Heart left ventricle (tissue), 16 donors: Measurements from ENCODE around the gene DLX5. TPM values are rescaled to one million over a fixed set of nuclear protein-coding genes. Genes with fewer than 3 reads are reported as not detected.

ENCODE experiments used
- ATAC-seq, 4 donors: fragments of 200-7000 bp; cut with Tn5 transposase; one replicate each; pipeline ENCODE4 v1.9.1; 2020 to 2022; ENCODE audit warnings: moderate library complexity in 4 of 4, mild to moderate bottlenecking in 3 of 4, moderate number of reproducible peaks in 1 of 4
- DNase-seq, 5 donors: peaks; one replicate each; pipeline ENCODE4 v3.0.0-alpha.2; 2020
- H3K27ac ChIP-seq, 12 donors: fragments of 200-600 bp; sonication (generic) in 4 of 12; one replicate each; pipeline versions ENCODE4 v1.5.0 to v1.8.0; 2016 to 2022; ENCODE audit warnings: mild to moderate bottlenecking in 2 of 12
- H3K27me3 ChIP-seq, 9 donors: fragments of 200-600 bp; sonication (generic) in 2 of 9; one replicate each; pipeline versions ENCODE4 v1.5.1 to v1.8.0; 2016 to 2022; ENCODE audit warnings: mild to moderate bottlenecking in 3 of 9
- H3K36me3 ChIP-seq, 9 donors: fragments of 200-600 bp; sonication (generic) in 2 of 9; one replicate each; pipeline versions ENCODE4 v1.5.0 to v1.8.0; 2018 to 2022; ENCODE audit warnings: mild to moderate bottlenecking in 2 of 9
- H3K4me1 ChIP-seq, 12 donors: fragments of 200-600 bp; sonication (generic) in 4 of 12; one replicate each; pipeline versions ENCODE4 v1.5.0 to v1.8.0; 2016 to 2022; ENCODE audit warnings: mild to moderate bottlenecking in 3 of 12
- H3K4me3 ChIP-seq, 12 donors: fragments of 200-600 bp; sonication (generic) in 4 of 12; one replicate each; pipeline versions ENCODE4 v1.5.0 to v1.8.0; 2017 to 2022; ENCODE audit warnings: mild to moderate bottlenecking in 9 of 12, moderate library complexity in 4 of 12
- H3K9me3 ChIP-seq, 12 donors: fragments of 200-600 bp; sonication (generic) in 4 of 12; one replicate each; pipeline versions ENCODE4 v1.5.0 to v1.8.0; 2016 to 2022; ENCODE audit warnings: mild to moderate bottlenecking in 1 of 12
- CTCF ChIP-seq, 12 donors: fragments of 200-600 bp; sonication (generic) in 4 of 12; IDR thresholded peaks; one replicate each; pipeline versions ENCODE4 v1.5.0 to v1.8.0; 2018 to 2022; ENCODE audit warnings: antibody characterized with exemption in 12 of 12, mild to moderate bottlenecking in 5 of 12
- POLR2A ChIP-seq, 2 donors: fragments of 450-650 bp; IDR thresholded peaks; one replicate each; pipeline ENCODE4 v1.6.1; 2017; ENCODE audit warnings: antibody characterized with exemption in 2 of 2, mild to moderate bottlenecking in 2 of 2, moderate library complexity in 2 of 2
- intact Hi-C, 10 donors: fragments of 100-400 bp; cut with DNase I; formaldehyde crosslinking; loops; one replicate each; pipeline versions ENCODE4 v1.11.1 to v1.14.2; 2022
- polyA plus RNA-seq, 2 donors: library from polyadenylated mRNA; stranded (reverse); fragments of 200-250 nt; gene quantifications; one replicate each; pipeline ENCODE4 v1.2.3, GENCODE V29; 2013
- total RNA-seq, 9 donors: library from RNA; depleted of rRNA in 2 of 9; stranded (reverse); fragments of >200 nt in 2 of 9; fragmentation: NEBNext Ultra II Directional in 3 of 9; extraction: Animal tissue kit (Norgen Biotek cat#: 25700) in 3 of 9; gene quantifications; one replicate each; pipeline versions ENCODE4 v1.1.0 to v1.2.4, GENCODE V29; 2016 to 2023
- donor health status: ischemic (EF 13 %, LVEDD 7.1; RV severe dilation, severe dysfunction).
- donor health status: healthy with polysubstance abuse.
- donor health status: DM: no; HTN: yes; CAD: no.
- donor health status: DM: no; HTN: no; CAD: no.
- donor health status: ischemic (EF 25% LVEDD 6.9; RV normal size, moderate dysfunction).
- donor health status: ischemic (EF 25% LVEDD 5.7; RV mildly dilated, moderate dysfunction).
- donor health status: healthy.
- donor health status: DM: yes; HTN: yes; CAD: no.
- donor health status: ischemic (EF 35%, LVEDD 5.7; RV mildly dilated, moderate dysfunction).
- donor health status: nonischemic (EF 11% LVEDD 7.7; RV severe dilation, severe dysfunction).
- donor health status: DM: yes; HTN: yes; CAD: no.
- donor health status: PGD.
- donor health status: ischemic (EF 29% LVEDD 5.4; RV normal size, mild dysfunction).
- donor health status: nonischemic (EF 23%, LVEDD 6.1; RV moderate dilation, normal function).

The DLX5 gene
- total and polyA plus RNA-seq, 11 donors = 0.08 to 0.27 (median 0.24) TPM; not detected in 7

GRCh38 chr7:96970739-96971138, 53.9 kb downstream of the DLX5 start:
- DNase-seq (no peak), ATAC-seq (no peak)
- TF ChIP-seq CTCF (IDR thresholded peaks at IDR 0.05) = no peak
- no peak for TF ChIP-seq POLR2A (IDR thresholded peaks at IDR 0.05)
- H3K4me3 ChIP-seq = no peak overlapping the region
- H3K27me3 ChIP-seq = peaks cover 0 to 56% (median 4%) of the 10 kb centered on the region in 9 donors
- no peak overlapping the region for H3K27ac ChIP-seq
- intact Hi-C loops = no loop called here
- no peaks in the 10 kb centered on the region for H3K4me1 ChIP-seq
- H3K9me3 ChIP-seq = no peaks in the 10 kb centered on the region
- no peaks in the 10 kb centered on the region for H3K36me3 ChIP-seq

Other genes with a start within 250 kb of the DLX5 start
- gene DLX6, start 19.3 kb downstream of the DLX5 start, total RNA-seq = under 1 TPM in 1 of 9 donors, not detected in 8; 0.21 TPM
- gene DLX6, start 19.3 kb downstream of the DLX5 start, polyA plus RNA-seq = not detected
- gene SDHAF3, start 92.9 kb upstream of the DLX5 start, total RNA-seq = 10 to 100 TPM in 7 of 9 donors, 1 to 10 TPM in 2; 8.4 to 21.5 (median 18.0) TPM
- 10 to 100 TPM; 10.1 to 11.6 TPM for gene SDHAF3, start 92.9 kb upstream of the DLX5 start, polyA plus RNA-seq